Urinary bladder (tissue), 4 donors: Measurements from ENCODE around the gene SYT2. TPM values are rescaled to one million over a fixed set of nuclear protein-coding genes. Genes with fewer than 3 reads are reported as not detected.
"Not testable (repeated sequence)": the region's sequence is repeated elsewhere in the genome, so short reads cannot be mapped to it uniquely, and the experiment has no call there.

ENCODE experiments used
- DNase-seq: peaks from one replicate; pipeline ENCODE4 v3.0.0-alpha.2; 2015; ENCODE audit errors: extremely low spot score
- H3K27ac ChIP-seq: one replicate; pipeline ENCODE4 v1.5.1; 2013; ENCODE audit warnings: low read depth, mild to moderate bottlenecking, moderate library complexity
- H3K36me3 ChIP-seq: one replicate; pipeline ENCODE4 v1.6.1; 2013; ENCODE audit warnings: mild to moderate bottlenecking, moderate library complexity; ENCODE audit not compliant: insufficient read depth
- H3K4me1 ChIP-seq: one replicate; pipeline ENCODE4 v1.6.1; 2013; ENCODE audit warnings: mild to moderate bottlenecking, moderate library complexity; ENCODE audit not compliant: insufficient read depth
- H3K4me3 ChIP-seq: one replicate; pipeline ENCODE4 v1.5.1; 2013; ENCODE audit warnings: low read depth, low read length
- WGBS: extraction: QIAGEN DNeasy Blood & Tissue Kit; methylation state at CpG from one replicate; pipeline ENCODE4 v1.1.7; 2013; 5-methylcytosine and 5-hydroxymethylcytosine counted together
- polyA plus RNA-seq: library from polyadenylated mRNA; stranded (reverse); fragments of 200-250 nt; gene quantifications from one replicate; pipeline ENCODE4 v1.2.3, GENCODE V29; 2013
- total RNA-seq: library from RNA; depleted of rRNA; stranded (reverse); fragments of >200 nt; gene quantifications from one replicate; pipeline ENCODE4 v1.2.3, GENCODE V29; 2014
- donor health status: healthy with polysubstance abuse.
- donor health status: healthy.

Gene SYT2
- total and polyA plus RNA-seq, 2 donors = 0.01 to 0.21 TPM

- Histone ChIP-seq H3K4me1 (peaks cover 2% of the 10 kb centered on the region), H3K27ac (no peak overlapping the region), H3K36me3 (no peaks in the 10 kb centered on the region), H3K4me3 (no peak overlapping the region)
- 72% methylated on average over 7 of the region's 7 CpGs for WGBS
- DNase-seq = no peak
These were observed 72.1 kb downstream of the SYT2 start for GRCh38 chr1:202638019-202638700.

- 83% methylated on average over 16 of the region's 16 CpGs for WGBS
These were observed 72.8 kb downstream of the SYT2 start for GRCh38 chr1:202637321-202638018.

GRCh38 chr1:202636171-202636570 is 74.1 kb downstream of the SYT2 start:
- H3K27ac ChIP-seq, DNase-seq, H3K4me1 ChIP-seq, H3K4me3 ChIP-seq, H3K36me3 ChIP-seq: not testable (repeated sequence)
- 53% methylated on average over 3 of the region's 3 CpGs for WGBS

More at GRCh38 chr1:202637321-202638018, 72.8 kb downstream of the SYT2 start:
- H3K4me3 ChIP-seq, DNase-seq, H3K36me3 ChIP-seq, H3K4me1 ChIP-seq, H3K27ac ChIP-seq: not testable (repeated sequence)

- Histone ChIP-seq H3K27ac (no peak overlapping the region), H3K4me3 (no peak overlapping the region), H3K36me3 (no peaks in the 10 kb centered on the region), H3K4me1 (no peaks in the 10 kb centered on the region)
- no peak for DNase-seq
- WGBS = 86% methylated on average over 10 of the region's 10 CpGs
These were observed 78.0 kb downstream of the SYT2 start for GRCh38 chr1:202632241-202632640.

GRCh38 chr1:202631076-202631923 is 79.0 kb downstream of the SYT2 start:
- 66% methylated on average over 11 of the region's 11 CpGs for WGBS
- no peak for DNase-seq
- H3K36me3 ChIP-seq = no peaks in the 10 kb centered on the region

GRCh38 chr1:202630541-202630940 is 79.7 kb downstream of the SYT2 start:
- 78% methylated on average over 6 of the region's 6 CpGs for WGBS
- Histone ChIP-seq H3K27ac (no peak overlapping the region), H3K4me1 (no peaks in the 10 kb centered on the region), H3K36me3 (no peaks in the 10 kb centered on the region), H3K4me3 (no peak overlapping the region)
- no peak for DNase-seq

More at GRCh38 chr1:202631076-202631923, 79.0 kb downstream of the SYT2 start:
- Histone ChIP-seq H3K4me1 (no peaks in the 10 kb centered on the region), H3K27ac (no peak overlapping the region), H3K4me3 (no peak overlapping the region)

- 83% methylated on average over 6 of the region's 6 CpGs for WGBS
- not testable (repeated sequence) for DNase-seq, H3K4me1 ChIP-seq, H3K4me3 ChIP-seq, H3K27ac ChIP-seq, H3K36me3 ChIP-seq
These were observed 80.2 kb downstream of the SYT2 start for GRCh38 chr1:202630096-202630495.

GRCh38 chr1:202629257-202629811 is 80.9 kb downstream of the SYT2 start:
- 83% methylated on average over 2 of the region's 2 CpGs for WGBS
- H3K27ac ChIP-seq, H3K4me1 ChIP-seq, H3K36me3 ChIP-seq, H3K4me3 ChIP-seq, DNase-seq: not testable (repeated sequence)

GRCh38 chr1:202628646-202629215 is 81.5 kb downstream of the SYT2 start:
- no peaks in the 10 kb centered on the region for H3K36me3 ChIP-seq
- no peaks in the 10 kb centered on the region for H3K4me1 ChIP-seq
- no peak overlapping the region for H3K4me3 ChIP-seq
- H3K27ac ChIP-seq = no peak overlapping the region
- 89% methylated on average over 7 of the region's 7 CpGs for WGBS
- DNase-seq = no peak

GRCh38 chr1:202627841-202628565 is 82.3 kb downstream of the SYT2 start:
- no peak for DNase-seq
- Histone ChIP-seq H3K4me1 (no peaks in the 10 kb centered on the region), H3K4me3 (no peak overlapping the region), H3K36me3 (no peaks in the 10 kb centered on the region), H3K27ac (no peak overlapping the region)
- WGBS = 87% methylated on average over 13 of the region's 13 CpGs

GRCh38 chr1:202627036-202627435 is 83.2 kb downstream of the SYT2 start:
- WGBS = 64% methylated on average over 7 of the region's 7 CpGs
- not testable (repeated sequence) for H3K27ac ChIP-seq, H3K36me3 ChIP-seq, H3K4me3 ChIP-seq, H3K4me1 ChIP-seq, DNase-seq

- Histone ChIP-seq H3K27ac (no peak overlapping the region), H3K4me3 (no peak overlapping the region), H3K36me3 (no peaks in the 10 kb centered on the region), H3K4me1 (no peaks in the 10 kb centered on the region)
- DNase-seq = no peak
- WGBS = 36% methylated on average over 28 of the region's 28 CpGs
These were observed 84.6 kb downstream of the SYT2 start for GRCh38 chr1:202625416-202626360.
